ENCODE data around the gene GATA1. TPM values are rescaled to one million over a fixed set of nuclear protein-coding genes. Genes with fewer than 3 reads are reported as not detected.

Gene GATA1
- total RNA-seq, 1 donor from 2014 or later = not detected

GRCh38 chrX:48827654-48827968, 41.2 kb downstream of the GATA1 start:
- H3K27me3 ChIP-seq (ENCODE audit: insufficient read depth, low read length) = no peaks in the 10 kb centered on the region
- H3K9me3 ChIP-seq (ENCODE audit: insufficient read depth, low read depth, low read length) = no peaks in the 10 kb centered on the region
- no peak overlapping the region for H3K4me2 ChIP-seq (ENCODE audit: low read length)
- Mint-ChIP-seq H3K4me3 (ENCODE audit: unreplicated experiment) (no peak overlapping the region), H3K36me3 (ENCODE audit: low read depth, unreplicated experiment) (peaks cover 7% of the 10 kb centered on the region), H3K27me3 (ENCODE audit: low read depth, unreplicated experiment) (peaks cover 11% of the 10 kb centered on the region), H3K9me3 (ENCODE audit: unreplicated experiment) (no peaks in the 10 kb centered on the region), H3K27ac (ENCODE audit: unreplicated experiment) (no peak overlapping the region), H3K4me1 (ENCODE audit: low read depth, unreplicated experiment) (no peaks in the 10 kb centered on the region)
- no peak overlapping the region for H3K27ac ChIP-seq (ENCODE audit: low read depth, low read length)
- H3K36me3 ChIP-seq (ENCODE audit: insufficient read depth, low read length) = no peaks in the 10 kb centered on the region
- no peak for FAIRE-seq
- no peak overlapping the region for H3K9ac ChIP-seq (ENCODE audit: low read length)
- TF ChIP-seq CTCF (IDR thresholded peaks at IDR 0.05; ENCODE audit: insufficient read depth, low read depth, low read length) (no peak), EZH2 (IDR thresholded peaks at IDR 0.05; ENCODE audit: insufficient read depth, low read length) (no peak)
- no peak overlapping the region for H3K4me3 ChIP-seq (ENCODE audit: insufficient read depth, low read depth, low read length)
- H2AFZ ChIP-seq (ENCODE audit: low read depth, low read length) = no peak overlapping the region
- DNase-seq (ENCODE audit: low read depth) = no peak
- no peaks in the 10 kb centered on the region for H3K4me1 ChIP-seq (ENCODE audit: insufficient read depth, low read length)
- no peaks in the 10 kb centered on the region for H4K20me1 ChIP-seq (ENCODE audit: insufficient read depth, low read length)
- no peaks in the 10 kb centered on the region for H3K79me2 ChIP-seq (ENCODE audit: insufficient read depth, low read length)

DNA sequence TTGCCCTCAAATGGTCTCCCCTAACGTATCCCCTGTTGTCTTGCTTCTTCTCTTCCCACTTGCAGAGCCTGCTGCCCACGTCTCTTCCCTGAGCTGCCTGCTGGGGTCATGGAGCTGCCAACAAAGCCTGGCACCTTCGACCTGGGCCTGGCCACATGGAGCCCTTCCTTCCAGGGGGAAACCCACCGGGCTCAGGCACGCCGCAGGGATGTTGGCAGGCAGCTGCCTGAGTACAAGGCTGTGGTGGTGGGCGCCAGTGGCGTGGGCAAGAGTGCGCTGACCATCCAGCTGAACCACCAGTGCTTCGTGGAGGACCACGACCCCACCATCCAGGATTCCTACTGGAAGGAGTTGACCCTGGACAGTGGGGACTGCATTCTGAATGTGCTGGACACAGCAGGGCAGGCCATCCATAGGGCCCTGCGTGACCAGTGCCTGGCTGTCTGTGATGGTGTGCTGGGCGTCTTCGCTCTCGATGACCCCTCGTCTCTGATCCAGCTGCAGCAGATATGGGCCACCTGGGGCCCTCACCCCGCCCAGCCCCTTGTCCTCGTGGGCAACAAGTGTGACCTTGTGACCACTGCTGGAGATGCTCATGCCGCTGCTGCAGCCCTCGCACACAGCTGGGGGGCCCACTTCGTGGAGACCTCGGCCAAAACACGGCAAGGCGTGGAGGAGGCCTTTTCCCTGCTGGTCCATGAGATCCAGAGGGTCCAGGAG, 42.8 kb downstream of the GATA1 start:
- H3K4me1 Mint-ChIP-seq (ENCODE audit: low read depth, unreplicated experiment) = no peaks in the 10 kb centered on the region
- no peaks in the 10 kb centered on the region for H3K9me3 Mint-ChIP-seq (ENCODE audit: unreplicated experiment)
- peaks cover 7% of the 10 kb centered on the region for H3K36me3 Mint-ChIP-seq (ENCODE audit: low read depth, unreplicated experiment)

More for the DNA sequence above, 42.8 kb downstream of the GATA1 start:
- Mint-ChIP-seq H3K27ac (ENCODE audit: unreplicated experiment) (no peak overlapping the region), H3K27me3 (ENCODE audit: low read depth, unreplicated experiment) (peaks cover 24% of the 10 kb centered on the region), H3K4me3 (ENCODE audit: unreplicated experiment) (no peak overlapping the region)
- H3K4me2 ChIP-seq (ENCODE audit: low read length) = no peak overlapping the region
- peaks cover 5% of the 10 kb centered on the region for H3K27me3 ChIP-seq (ENCODE audit: insufficient read depth, low read length)
- DNase-seq (ENCODE audit: low read depth) (no peak), FAIRE-seq (no peak)
- H3K9me3 ChIP-seq (ENCODE audit: insufficient read depth, low read depth, low read length) = no peaks in the 10 kb centered on the region
- no peaks in the 10 kb centered on the region for H3K36me3 ChIP-seq (ENCODE audit: insufficient read depth, low read length)
- no peak overlapping the region for H2AFZ ChIP-seq (ENCODE audit: low read depth, low read length)
- no peaks in the 10 kb centered on the region for H3K79me2 ChIP-seq (ENCODE audit: insufficient read depth, low read length)
- H3K9ac ChIP-seq (ENCODE audit: low read length) = no peak overlapping the region
- H3K4me3 ChIP-seq (ENCODE audit: insufficient read depth, low read depth, low read length) = no peak overlapping the region
- TF ChIP-seq CTCF (IDR thresholded peaks at IDR 0.05; ENCODE audit: insufficient read depth, low read depth, low read length) (no peak), EZH2 (IDR thresholded peaks at IDR 0.05; ENCODE audit: insufficient read depth, low read length) (no peak)
- H4K20me1 ChIP-seq (ENCODE audit: insufficient read depth, low read length) = no peaks in the 10 kb centered on the region
- no peak overlapping the region for H3K27ac ChIP-seq (ENCODE audit: low read depth, low read length)
- H3K4me1 ChIP-seq (ENCODE audit: insufficient read depth, low read length) = no peaks in the 10 kb centered on the region
